BLaER1 (cell line): ENCODE measurements around the gene OTUB1.
A peak's percentile ranks its signal among the peaks of the same experiment; 100 is the strongest.
"Not testable (repeated sequence)": the region's sequence is repeated elsewhere in the genome, so short reads cannot be mapped to it uniquely, and the experiment has no call there.

Experiments used
- H3K27ac ChIP-seq: shearing (Covaris generic); formaldehyde crosslinking; 2 replicates; pipeline ENCODE4 v1.8.1; 2022
- H3K27me3 ChIP-seq: shearing (Covaris generic); formaldehyde crosslinking; 2 replicates; pipeline ENCODE4 v1.8.1; 2022
- H3K36me3 ChIP-seq: shearing (Covaris generic); formaldehyde crosslinking; 2 replicates; pipeline ENCODE4 v1.8.1; 2022
- H3K4me1 ChIP-seq: shearing (Covaris generic); formaldehyde crosslinking; 2 replicates; pipeline ENCODE4 v1.8.1; 2022
- H3K4me2 ChIP-seq: shearing (Covaris generic); formaldehyde crosslinking; 2 replicates; pipeline ENCODE4 v1.8.1; 2022
- H3K4me3 ChIP-seq: shearing (Covaris generic); formaldehyde crosslinking; 2 replicates; pipeline ENCODE4 v1.8.1; 2022
- H3K9ac ChIP-seq: shearing (Covaris generic); formaldehyde crosslinking; 2 replicates; pipeline ENCODE4 v1.8.1; 2022
- H3K9me3 ChIP-seq: shearing (Covaris generic); formaldehyde crosslinking; 2 replicates; pipeline ENCODE4 v1.8.1; 2022
- H4K20me1 ChIP-seq: shearing (Covaris generic); formaldehyde crosslinking; 2 replicates; pipeline ENCODE4 v1.8.1; 2022
- Cebpa-rat ChIP-seq: shearing (Covaris generic); IDR thresholded peaks from 2 replicates; pipeline ENCODE4 v1.8.1; 2022

Gene OTUB1

GRCh38 chr11:64039012-64039665, 52.9 kb downstream of the OTUB1 start:
- no peak for TF ChIP-seq Cebpa-rat
- no peaks in the 10 kb centered on the region for H3K9me3 ChIP-seq
- H3K4me2 ChIP-seq = peak overlapping the region; percentile 97
- H3K27me3 ChIP-seq = peaks cover 14% of the 10 kb centered on the region; the same call in 1 of the 2 replicates
- H3K36me3 ChIP-seq = no peaks in the 10 kb centered on the region
- peaks cover 88% of the 10 kb centered on the region for H4K20me1 ChIP-seq
- no peak overlapping the region for H3K27ac ChIP-seq
- H3K4me1 ChIP-seq = peaks cover 73% of the 10 kb centered on the region
- no peak overlapping the region for H3K9ac ChIP-seq
- H3K4me3 ChIP-seq = no peak overlapping the region

GRCh38 chr11:64040684-64041322, 54.6 kb downstream of the OTUB1 start:
- Histone ChIP-seq H3K36me3 (no peaks in the 10 kb centered on the region), H3K27ac (no peak overlapping the region), H3K4me3 (no peak overlapping the region), H4K20me1 (peaks cover 93% of the 10 kb centered on the region), H3K9ac (no peak overlapping the region), H3K4me2 (no peak overlapping the region), H3K9me3 (no peaks in the 10 kb centered on the region), H3K4me1 (peaks cover 78% of the 10 kb centered on the region), H3K27me3 (peaks cover 2% of the 10 kb centered on the region; the same call in 1 of the 2 replicates)
- TF ChIP-seq Cebpa-rat = no peak

- no peak for TF ChIP-seq Cebpa-rat
- Histone ChIP-seq H3K4me2 (no peak overlapping the region), H4K20me1 (peaks cover 100% of the 10 kb centered on the region), H3K4me1 (peaks cover 86% of the 10 kb centered on the region), H3K4me3 (no peak overlapping the region), H3K27me3 (no peaks in the 10 kb centered on the region), H3K36me3 (no peaks in the 10 kb centered on the region), H3K9me3 (no peaks in the 10 kb centered on the region), H3K27ac (no peak overlapping the region), H3K9ac (no peak overlapping the region)
Observed at GRCh38 chr11:64041846-64042245, 55.6 kb downstream of the OTUB1 start.

- H3K4me2 ChIP-seq = peak overlapping the region; percentile 65; the same call in 1 of the 2 replicates
- no peak overlapping the region for H3K9ac ChIP-seq
- TF ChIP-seq Cebpa-rat = no peak
- no peaks in the 10 kb centered on the region for H3K9me3 ChIP-seq
- no peaks in the 10 kb centered on the region for H3K27me3 ChIP-seq
- peaks cover 86% of the 10 kb centered on the region for H3K4me1 ChIP-seq
- H4K20me1 ChIP-seq = peaks cover 100% of the 10 kb centered on the region
- 0 out of 2 replicates have a peak overlapping the region, but pooled peaks have one; percentile 14 for H3K27ac ChIP-seq
- H3K36me3 ChIP-seq = no peaks in the 10 kb centered on the region
- no peak overlapping the region for H3K4me3 ChIP-seq
Observed at GRCh38 chr11:64042301-64042700, 56.1 kb downstream of the OTUB1 start.

GRCh38 chr11:64043545-64043944, 57.3 kb downstream of the OTUB1 start:
- Histone ChIP-seq H3K27ac (no peak overlapping the region), H3K36me3 (no peaks in the 10 kb centered on the region), H3K9me3 (no peaks in the 10 kb centered on the region), H4K20me1 (peaks cover 98% of the 10 kb centered on the region), H3K27me3 (no peaks in the 10 kb centered on the region), H3K4me3 (no peak overlapping the region), H3K9ac (no peak overlapping the region), H3K4me1 (peaks cover 86% of the 10 kb centered on the region), H3K4me2 (peak overlapping the region; percentile 65)
- TF ChIP-seq Cebpa-rat = no peak

GRCh38 chr11:64044730-64045393, 58.6 kb downstream of the OTUB1 start:
- Histone ChIP-seq H3K27me3 (no peaks in the 10 kb centered on the region), H3K27ac (peak overlapping the region; percentile 66)

GRCh38 chr11:64045700-64046099, 59.5 kb downstream of the OTUB1 start:
- no peak overlapping the region for H3K4me3 ChIP-seq
- peaks cover 78% of the 10 kb centered on the region for H3K4me1 ChIP-seq
- no peaks in the 10 kb centered on the region for H3K9me3 ChIP-seq
- peak overlapping the region; percentile 65 for H3K4me2 ChIP-seq
- H4K20me1 ChIP-seq = peaks cover 98% of the 10 kb centered on the region
- H3K9ac ChIP-seq = peak overlapping the region; percentile 15; the same call in 1 of the 2 replicates
- H3K27me3 ChIP-seq = no peaks in the 10 kb centered on the region
- no peak overlapping the region; the same call in 1 of the 2 replicates for H3K27ac ChIP-seq
- no peak for TF ChIP-seq Cebpa-rat
- H3K36me3 ChIP-seq = no peaks in the 10 kb centered on the region

More at GRCh38 chr11:64044730-64045393, 58.6 kb downstream of the OTUB1 start:
- Histone ChIP-seq H3K4me2 (peak overlapping the region; percentile 65), H3K4me1 (peaks cover 78% of the 10 kb centered on the region), H3K36me3 (no peaks in the 10 kb centered on the region), H4K20me1 (peaks cover 98% of the 10 kb centered on the region), H3K4me3 (no peak overlapping the region), H3K9ac (peak overlapping the region; percentile 15; the same call in 1 of the 2 replicates), H3K9me3 (no peaks in the 10 kb centered on the region)
- no peak for TF ChIP-seq Cebpa-rat

GRCh38 chr11:64047373-64047772, 61.1 kb downstream of the OTUB1 start:
- H3K4me2 ChIP-seq = peak overlapping the region; percentile 86
- not testable (repeated sequence) for H3K9me3 ChIP-seq, H3K27me3 ChIP-seq, H3K36me3 ChIP-seq, H3K4me3 ChIP-seq
- 0 out of 2 replicates have a peak overlapping the region, but pooled peaks have one; percentile 26 for H3K27ac ChIP-seq
- peaks cover 77% of the 10 kb centered on the region for H3K4me1 ChIP-seq
- H3K9ac ChIP-seq = peak overlapping the region; percentile 68; the same call in 1 of the 2 replicates
- H4K20me1 ChIP-seq = peaks cover 98% of the 10 kb centered on the region
